Measurements from ENCODE around the gene SERPINA1. TPM values are rescaled to one million over a fixed set of nuclear protein-coding genes. Genes with fewer than 3 reads are reported as not detected.
A peak's percentile ranks its signal among the peaks of the same experiment; 100 is the strongest.

Gene SERPINA1
- polyA plus RNA-seq, 1 experiment: 1.7 TPM

- CTCF ChIA-PET: interaction anchor here (1.0 to 1.2 kb wide), 2 partner anchors 10 to 141 kb away, joined by 3 to 5 read pairs; no protein-coding TSS in a partner anchor
- Histone ChIP-seq H3K4me3 (ENCODE audit: low read depth, low read length) (no peak overlapping the region), H3K9me3 (ENCODE audit: control insufficient read depth, insufficient read depth, low read length) (no peaks in the 10 kb centered on the region; the same call in 1 of the 2 replicates), H3K27ac (ENCODE audit: low read depth, low read length) (peak overlapping the region; percentile 61), H3K27me3 (ENCODE audit: control insufficient read depth, insufficient read depth, low read length) (no peaks in the 10 kb centered on the region)
- POLR2A ChIA-PET: interaction anchor here (1.0 kb wide), 1 partner anchor 28 kb away, joined by 3 read pairs; no protein-coding TSS in a partner anchor
- DNase-seq (ENCODE audit: low read depth, low spot score): peak; percentile 67
- no peak for TF ChIP-seq CTCF (IDR thresholded peaks at IDR 0.05; ENCODE audit: low read depth, low read length)
These were observed 42.9 kb downstream of the SERPINA1 start for GRCh38 chr14:94345344-94346064.

DNA sequence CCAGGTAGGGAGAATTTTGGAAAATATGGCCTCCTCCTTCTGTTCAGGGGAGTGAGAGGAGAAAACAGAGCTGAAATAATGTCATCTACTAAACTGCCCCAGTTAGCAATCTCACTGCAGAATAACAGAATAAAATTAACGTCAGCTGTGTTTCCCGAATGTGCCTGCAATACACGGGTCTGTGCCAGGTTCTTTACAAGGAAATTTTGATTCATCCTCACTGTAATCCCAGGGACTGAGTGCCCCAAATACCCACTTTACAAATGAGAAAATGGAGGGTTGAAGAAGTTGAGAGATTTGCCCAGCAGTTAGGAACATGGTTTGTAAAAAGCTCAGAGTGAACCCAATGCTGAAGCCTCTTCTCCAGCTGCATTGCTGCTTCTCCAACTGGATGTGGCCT lies 44.0 kb downstream of the SERPINA1 start:
- POLR2A ChIA-PET: no interaction called here
- Histone ChIP-seq H3K27me3 (ENCODE audit: control insufficient read depth, insufficient read depth, low read length) (no peaks in the 10 kb centered on the region), H3K4me3 (ENCODE audit: low read depth, low read length) (no peak overlapping the region), H3K27ac (ENCODE audit: low read depth, low read length) (no peak overlapping the region), H3K9me3 (ENCODE audit: control insufficient read depth, insufficient read depth, low read length) (no peaks in the 10 kb centered on the region; the same call in 1 of the 2 replicates)
- CTCF ChIA-PET: interaction anchor here (0.9 to 1.6 kb wide), 4 partner anchors 11 to 213 kb away, joined by 3 read pairs; no protein-coding TSS in a partner anchor
- TF ChIP-seq CTCF (IDR thresholded peaks at IDR 0.05; ENCODE audit: low read depth, low read length): no peak
- DNase-seq (ENCODE audit: low read depth, low spot score): no peak

- no peak overlapping the region for H3K27ac ChIP-seq (ENCODE audit: low read depth, low read length)
- no peak for TF ChIP-seq CTCF (IDR thresholded peaks at IDR 0.05; ENCODE audit: low read depth, low read length)
- no peaks in the 10 kb centered on the region for H3K27me3 ChIP-seq (ENCODE audit: control insufficient read depth, insufficient read depth, low read length)
- no peak for DNase-seq (ENCODE audit: low read depth, low spot score)
- ChIA-PET POLR2A (no interaction called here), CTCF (interaction anchor here (1.0 to 1.6 kb wide), 2 partner anchors 12 to 79 kb away, joined by 3 read pairs; no protein-coding TSS in a partner anchor)
- H3K4me3 ChIP-seq (ENCODE audit: low read depth, low read length): no peak overlapping the region
- H3K9me3 ChIP-seq (ENCODE audit: control insufficient read depth, insufficient read depth, low read length): no peaks in the 10 kb centered on the region; the same call in 1 of the 2 replicates
These were observed 45.0 kb downstream of the SERPINA1 start for GRCh38 chr14:94343238-94344005.

GRCh38 chr14:94342334-94342934 lies 46.0 kb downstream of the SERPINA1 start:
- Histone ChIP-seq H3K27ac (ENCODE audit: low read depth, low read length) (peak overlapping the region; percentile 52), H3K27me3 (ENCODE audit: control insufficient read depth, insufficient read depth, low read length) (no peaks in the 10 kb centered on the region), H3K9me3 (ENCODE audit: control insufficient read depth, insufficient read depth, low read length) (no peaks in the 10 kb centered on the region; the same call in 1 of the 2 replicates), H3K4me3 (ENCODE audit: low read depth, low read length) (no peak overlapping the region)
- peak; percentile 99 for DNase-seq (ENCODE audit: low read depth, low spot score)
- TF ChIP-seq CTCF (IDR thresholded peaks at IDR 0.05; ENCODE audit: low read depth, low read length): no peak
- CTCF ChIA-PET: interaction anchor here (0.8 kb wide), 1 partner anchor 210 kb away, joined by 3 read pairs; no protein-coding TSS in a partner anchor
- POLR2A ChIA-PET: interaction anchor here (0.7 to 1.6 kb wide), 3 partner anchors 12 to 32 kb away, joined by 3 to 5 read pairs (median 3); no protein-coding TSS in a partner anchor
